HG03575 (cell line): ENCODE data around the gene PCDHB11.
"Not testable (repeated sequence)": the region's sequence is repeated elsewhere in the genome, so short reads cannot be mapped to it uniquely, and the experiment has no call there.

Experiments
- ATAC-seq: cut with Tn5 transposase; IDR thresholded peaks from one replicate; pipeline ENCODE4 v1.9.1; 2021; ENCODE audit not compliant: unreplicated experiment, insufficient number of reproducible peaks, low FRiP score; ENCODE audit errors: extremely low read depth

PCDHB11 gene

GRCh38 chr5:141184117-141184855 is 15.1 kb upstream of the PCDHB11 start:
- not testable (repeated sequence) for ATAC-seq

- ATAC-seq, result no peak
These were observed 12.4 kb upstream of the PCDHB11 start, which contains the start of gene PCDHB9 for GRCh38 chr5:141186897-141187512. TSS of gene PCDHB9 (plus strand) at chr5:141187161. CDS start at chr5:141187319, 158 bp downstream.

- ATAC-seq, result not testable (repeated sequence)
These were observed 10.7 kb upstream of the PCDHB11 start for GRCh38 chr5:141188682-141189081.

GRCh38 chr5:141189131-141189530 is 10.3 kb upstream of the PCDHB11 start:
- ATAC-seq, result not testable (repeated sequence)

- ATAC-seq, result no peak
These were observed 7.2 kb upstream of the PCDHB11 start, which contains the start of gene PCDHB10 for GRCh38 chr5:141192110-141192725. TSS of gene PCDHB10 (plus strand) at chr5:141192353. CDS start at chr5:141192553, 200 bp downstream.

- ATAC-seq, result not testable (repeated sequence)
These were observed 5.1 kb upstream of the PCDHB11 start for GRCh38 chr5:141194332-141194731.

GRCh38 chr5:141196363-141196762 is 3.1 kb upstream of the PCDHB11 start:
- no peak for ATAC-seq

GRCh38 chr5:141201126-141201525 is 1.7 kb downstream of the PCDHB11 start:
- not testable (repeated sequence) for ATAC-seq

- not testable (repeated sequence) for ATAC-seq
These were observed 2.2 kb downstream of the PCDHB11 start for GRCh38 chr5:141201646-141202045.

- no peak for ATAC-seq
These were observed 9.1 kb downstream of the PCDHB11 start, which contains the start of gene PCDHB12 for GRCh38 chr5:141208478-141208877. TSS of gene PCDHB12 (plus strand) at chr5:141208719. CDS start at chr5:141208908, 189 bp downstream.

GRCh38 chr5:141210281-141210680 is 10.9 kb downstream of the PCDHB11 start:
- ATAC-seq, result not testable (repeated sequence)

GRCh38 chr5:141210849-141211248 is 11.4 kb downstream of the PCDHB11 start:
- not testable (repeated sequence) for ATAC-seq

- not testable (repeated sequence) for ATAC-seq
These were observed 14.4 kb downstream of the PCDHB11 start, which contains the start of gene PCDHB13 for GRCh38 chr5:141213656-141214339. TSS of gene PCDHB13 (plus strand) at chr5:141213919. CDS start at chr5:141214124, 205 bp downstream.

GRCh38 chr5:141214583-141214982 is 15.2 kb downstream of the PCDHB11 start:
- not testable (repeated sequence) for ATAC-seq

- not testable (repeated sequence) for ATAC-seq
These were observed 16.1 kb downstream of the PCDHB11 start for GRCh38 chr5:141215504-141215903.

- ATAC-seq, result not testable (repeated sequence)
These were observed 16.6 kb downstream of the PCDHB11 start for GRCh38 chr5:141216035-141216434.

GRCh38 chr5:141223112-141223783 is 23.8 kb downstream of the PCDHB11 start, which contains the start of gene PCDHB14:
TSS of gene PCDHB14 (plus strand) at chr5:141223343. CDS start at chr5:141223506, 163 bp downstream.
- ATAC-seq, result no peak

- not testable (repeated sequence) for ATAC-seq
These were observed 25.4 kb downstream of the PCDHB11 start for GRCh38 chr5:141224844-141225243.
